OCI-LY3 (cell line): ENCODE results near the gene SH3RF3.

Source experiments
- CTCF ChIP-seq: fragments of 200-600, 300-600 bp; sonication (generic); IDR thresholded peaks from 2 replicates; pipeline ENCODE4 v1.5.1; 2014; ENCODE audit warnings: antibody characterized with exemption, low read length, low read depth
- EZH2phosphoT487 ChIP-seq: fragments of 200-600 bp; shearing (Covaris generic); IDR thresholded peaks from 2 replicates; pipeline ENCODE4 v1.6.1; 2018; ENCODE audit warnings: antibody characterized with exemption, mixed run types, low read depth

GRCh38 chr2:109406301-109406700 lies 277.3 kb downstream of the SH3RF3 start:
- TF ChIP-seq CTCF: no peak
- no peak for TF ChIP-seq EZH2phosphoT487
